Neural crest cell (in vitro differentiated cells): ENCODE measurements around the gene LUZP1. TPM values are rescaled to one million over a fixed set of nuclear protein-coding genes. Genes with fewer than 3 reads are reported as not detected.

Experiments
- DNase-seq: peaks from one replicate; pipeline ENCODE4 v3.0.0; 2021; ENCODE audit warnings: low read depth, mixed read lengths, low spot score
- H3K27ac Mint-ChIP-seq: one replicate; pipeline ENCODE4 v1.8.0; 2021; ENCODE audit warnings: mild to moderate bottlenecking, mixed read lengths; ENCODE audit not compliant: unreplicated experiment
- H3K27me3 Mint-ChIP-seq: 2 replicates; pipeline ENCODE4 v1.8.0; 2021; ENCODE audit warnings: low read depth, mild to moderate bottlenecking, mixed read lengths
- H3K36me3 Mint-ChIP-seq: 2 replicates; pipeline ENCODE4 v1.8.0; 2021; ENCODE audit warnings: low read depth, mild to moderate bottlenecking, mixed read lengths
- H3K4me1 Mint-ChIP-seq: 2 replicates; pipeline ENCODE4 v1.8.0; 2021; ENCODE audit warnings: mixed read lengths
- H3K4me3 Mint-ChIP-seq: one replicate; pipeline ENCODE4 v1.8.0; 2021; ENCODE audit warnings: mild to moderate bottlenecking, mixed read lengths
- H3K9me3 Mint-ChIP-seq: 2 replicates; pipeline ENCODE4 v1.8.0; 2021; ENCODE audit warnings: mixed read lengths
- total RNA-seq: library from RNA; stranded (reverse); gene quantifications from 2 replicates; pipeline ENCODE4 v1.2.1, GENCODE V29; 2021
- TF ChIP-seq, protein P1 (sequence below): fragments of 200-600 bp; sonication (generic); conservative IDR thresholded peaks from 2 replicates; pipeline ENCODE4 v1.5.0; 2021; ENCODE audit warnings: antibody characterized with exemption, mild to moderate bottlenecking

The LUZP1 gene
- total RNA-seq, 1 donor from 2014 or later = 31.4 TPM

DNA sequence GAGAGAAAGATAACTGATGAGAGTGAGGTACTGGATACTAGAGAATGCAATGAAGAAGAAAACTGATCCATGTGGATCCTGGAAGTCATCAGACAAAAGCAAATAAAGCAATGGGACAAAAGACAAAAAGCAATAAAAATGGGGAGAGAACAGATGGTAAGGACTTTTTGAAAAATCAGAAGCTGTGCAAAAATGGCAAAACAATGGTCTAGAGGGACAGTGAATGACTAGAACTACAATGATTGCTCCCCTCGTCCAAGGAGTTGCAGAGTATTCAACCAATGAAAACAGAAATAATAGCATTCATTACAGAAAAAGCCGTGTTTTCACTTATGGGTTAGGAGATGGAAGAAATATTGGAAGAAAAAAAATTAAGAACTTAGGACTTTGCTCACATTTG is 18.5 kb downstream of the LUZP1 start:
- no peak overlapping the region for H3K27ac Mint-ChIP-seq
- DNase-seq = no peak
- no peaks in the 10 kb centered on the region for H3K4me1 Mint-ChIP-seq

DNA sequence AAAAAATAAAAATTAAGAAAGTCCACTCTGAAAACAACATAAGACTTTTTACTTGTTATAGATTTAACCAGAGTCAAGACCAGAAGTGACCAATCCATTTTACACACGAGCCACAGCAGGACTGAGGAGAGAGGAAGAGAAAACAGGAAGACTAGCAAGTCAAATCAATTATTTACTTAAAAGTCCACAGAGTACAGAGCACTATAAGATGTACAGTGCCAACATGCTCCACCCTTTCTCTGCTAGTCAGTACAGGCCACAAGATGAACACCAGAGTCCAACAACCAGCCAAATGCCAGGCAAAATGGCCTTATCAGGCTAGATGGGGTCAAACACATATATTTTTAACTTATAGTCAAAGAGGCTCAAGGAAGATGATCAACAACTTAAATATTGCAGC is 19.5 kb downstream of the LUZP1 start:
- H3K4me3 Mint-ChIP-seq = no peak overlapping the region
- TF ChIP-seq, protein P1, sequence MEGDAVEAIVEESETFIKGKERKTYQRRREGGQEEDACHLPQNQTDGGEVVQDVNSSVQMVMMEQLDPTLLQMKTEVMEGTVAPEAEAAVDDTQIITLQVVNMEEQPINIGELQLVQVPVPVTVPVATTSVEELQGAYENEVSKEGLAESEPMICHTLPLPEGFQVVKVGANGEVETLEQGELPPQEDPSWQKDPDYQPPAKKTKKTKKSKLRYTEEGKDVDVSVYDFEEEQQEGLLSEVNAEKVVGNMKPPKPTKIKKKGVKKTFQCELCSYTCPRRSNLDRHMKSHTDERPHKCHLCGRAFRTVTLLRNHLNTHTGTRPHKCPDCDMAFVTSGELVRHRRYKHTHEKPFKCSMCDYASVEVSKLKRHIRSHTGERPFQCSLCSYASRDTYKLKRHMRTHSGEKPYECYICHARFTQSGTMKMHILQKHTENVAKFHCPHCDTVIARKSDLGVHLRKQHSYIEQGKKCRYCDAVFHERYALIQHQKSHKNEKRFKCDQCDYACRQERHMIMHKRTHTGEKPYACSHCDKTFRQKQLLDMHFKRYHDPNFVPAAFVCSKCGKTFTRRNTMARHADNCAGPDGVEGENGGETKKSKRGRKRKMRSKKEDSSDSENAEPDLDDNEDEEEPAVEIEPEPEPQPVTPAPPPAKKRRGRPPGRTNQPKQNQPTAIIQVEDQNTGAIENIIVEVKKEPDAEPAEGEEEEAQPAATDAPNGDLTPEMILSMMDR = no peak
- no peak overlapping the region for H3K27ac Mint-ChIP-seq
- H3K9me3 Mint-ChIP-seq = no peaks in the 10 kb centered on the region
- no peaks in the 10 kb centered on the region for H3K36me3 Mint-ChIP-seq
- no peaks in the 10 kb centered on the region for H3K27me3 Mint-ChIP-seq
- DNase-seq = no peak
- no peaks in the 10 kb centered on the region for H3K4me1 Mint-ChIP-seq

More for the DNA sequence above, 18.5 kb downstream of the LUZP1 start:
- Mint-ChIP-seq H3K27me3 (no peaks in the 10 kb centered on the region), H3K36me3 (no peaks in the 10 kb centered on the region), H3K9me3 (no peaks in the 10 kb centered on the region), H3K4me3 (no peak overlapping the region)
- TF ChIP-seq, protein P1 = no peak

DNA sequence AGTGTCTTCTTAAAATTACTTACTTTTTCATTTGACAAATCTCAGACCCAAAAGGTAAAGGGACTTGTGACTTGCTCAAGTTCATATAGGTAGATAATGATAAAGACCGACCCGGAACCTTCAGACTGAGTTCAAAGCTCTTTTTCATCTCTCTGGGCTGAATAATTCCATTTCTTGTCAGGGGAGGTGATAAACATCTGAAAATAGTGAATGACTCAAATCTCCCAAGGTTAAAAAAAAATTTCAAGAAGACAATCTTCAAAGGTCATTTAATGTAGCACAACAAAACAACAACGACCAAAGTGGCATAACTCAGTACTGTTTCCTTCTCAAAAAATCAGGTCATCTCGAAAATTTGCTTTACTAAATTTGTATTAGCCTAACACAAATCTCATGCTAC is 20.6 kb downstream of the LUZP1 start:
- Mint-ChIP-seq H3K9me3 (no peaks in the 10 kb centered on the region), H3K36me3 (no peaks in the 10 kb centered on the region)

DNA sequence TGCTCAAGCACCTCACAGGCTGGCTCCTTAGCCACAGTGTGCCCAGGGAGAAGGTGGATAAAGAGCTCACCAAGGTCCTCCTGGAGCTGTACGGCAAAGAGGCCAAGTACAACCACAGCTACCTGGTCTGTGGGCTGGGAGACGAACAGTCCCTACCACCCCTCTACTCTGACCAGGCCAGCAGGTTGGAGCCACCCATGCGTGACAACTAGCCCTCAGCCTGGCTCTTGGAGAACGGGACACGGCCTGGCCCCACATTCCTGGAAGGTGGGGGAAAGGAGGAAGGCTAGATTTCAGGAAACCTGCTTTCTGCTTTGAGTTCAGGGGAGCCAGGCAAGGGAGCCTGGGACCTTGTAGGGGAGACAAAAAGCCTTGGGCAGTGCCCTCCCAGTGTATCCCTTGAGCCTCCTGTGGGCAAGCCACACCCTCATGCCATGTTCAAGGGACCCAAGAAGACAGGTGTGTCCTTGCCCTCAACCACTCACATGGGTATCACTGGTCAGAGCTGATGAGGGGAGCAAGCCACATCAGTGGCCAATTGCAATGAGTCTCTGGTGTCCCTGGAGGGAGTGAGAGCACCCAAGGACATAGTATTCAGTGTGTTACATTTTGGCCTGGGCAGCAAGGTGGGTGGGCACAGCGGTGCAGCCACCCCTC is 27.6 kb downstream of the LUZP1 start:
- Mint-ChIP-seq H3K27me3 (no peaks in the 10 kb centered on the region), H3K27ac (no peak overlapping the region), H3K9me3 (no peaks in the 10 kb centered on the region), H3K4me1 (no peaks in the 10 kb centered on the region), H3K4me3 (no peak overlapping the region), H3K36me3 (peaks cover 4% of the 10 kb centered on the region)
- no peak for DNase-seq
- TF ChIP-seq, protein P1 = no peak

More for the DNA sequence above, 20.6 kb downstream of the LUZP1 start:
- H3K4me1 Mint-ChIP-seq = no peaks in the 10 kb centered on the region
- no peak overlapping the region for H3K4me3 Mint-ChIP-seq
- no peak for DNase-seq
- TF ChIP-seq, protein P1 = no peak
- no peaks in the 10 kb centered on the region for H3K27me3 Mint-ChIP-seq
- H3K27ac Mint-ChIP-seq = no peak overlapping the region

DNA sequence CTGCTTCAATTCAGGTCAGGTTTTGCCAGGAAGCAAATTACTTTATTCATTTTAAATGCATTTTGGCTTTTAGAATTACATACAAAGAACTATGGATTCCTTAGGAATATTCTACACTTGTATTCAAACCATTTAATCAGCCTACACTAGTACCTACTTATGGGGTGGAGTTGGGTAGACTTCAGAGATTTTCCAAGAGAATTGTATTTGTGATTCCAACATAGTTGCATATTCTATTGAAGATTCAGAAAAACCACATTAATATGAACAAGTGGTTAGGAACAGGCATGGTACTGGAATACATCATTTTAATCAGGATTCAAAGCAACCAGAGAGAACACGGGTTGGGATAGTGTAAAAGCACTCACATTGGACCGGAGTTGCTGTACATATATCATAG is 33.4 kb downstream of the LUZP1 start:
- no peak for DNase-seq
- no peak overlapping the region for H3K4me3 Mint-ChIP-seq

More for the DNA sequence above, 33.4 kb downstream of the LUZP1 start:
- H3K4me1 Mint-ChIP-seq = peaks cover 7% of the 10 kb centered on the region
- H3K36me3 Mint-ChIP-seq = no peaks in the 10 kb centered on the region
- TF ChIP-seq, protein P1 = no peak
- no peaks in the 10 kb centered on the region for H3K9me3 Mint-ChIP-seq
- no peak overlapping the region for H3K27ac Mint-ChIP-seq
- H3K27me3 Mint-ChIP-seq = no peaks in the 10 kb centered on the region
